Pancreas (tissue), 10 donors: ENCODE results near the gene SAP130. TPM values are rescaled to one million over a fixed set of nuclear protein-coding genes. Genes with fewer than 3 reads are reported as not detected.

Experiments used
- ATAC-seq, 4 donors: fragments of 200-7000 bp; cut with Tn5 transposase; one replicate each; pipeline versions ENCODE4 v1.8.0 to v1.9.1; 2020; ENCODE audit warnings: mild to moderate bottlenecking in 4 of 4, moderate library complexity in 4 of 4
- DNase-seq, 6 donors: peaks; one replicate each; pipeline ENCODE4 v3.0.0-alpha.2; 2020
- FAIRE-seq: peaks from 2 replicates; lab custom pipeline; 2012; peaks lifted over from hg19 to GRCh38; lab: Jason Lieb, UNC
- H3K27ac ChIP-seq, 4 donors: fragments of 200-600 bp; sonication (generic); 1 replicate in 3 of 4; 2 replicates in 1 of 4; pipeline versions ENCODE4 v1.5.0 to v1.8.0; 2020
- H3K27me3 ChIP-seq, 4 donors: fragments of 200-600 bp; one replicate each; pipeline ENCODE4 v1.8.0; 2021
- H3K36me3 ChIP-seq, 3 donors: fragments of 200-600 bp; sonication (generic) in 1 of 3; one replicate each; pipeline versions ENCODE4 v1.5.0 to v1.8.0; 2020 to 2021
- H3K4me1 ChIP-seq, 3 donors: fragments of 200-600 bp; one replicate each; pipeline ENCODE4 v1.8.0; 2021
- H3K4me3 ChIP-seq, 4 donors: fragments of 200-600 bp; sonication (generic) in 2 of 4; one replicate each; pipeline versions ENCODE4 v1.5.0 to v1.8.0; 2020 to 2021
- H3K9me3 ChIP-seq, 4 donors: fragments of 200-600 bp; one replicate each; pipeline ENCODE4 v1.8.0; 2021
- CTCF ChIP-seq, 4 donors: fragments of 200-600 bp; sonication (generic) in 3 of 4; IDR thresholded peaks; one replicate each; pipeline versions ENCODE4 v1.5.0 to v1.8.0; 2021; ENCODE audit warnings: antibody characterized with exemption in 4 of 4
- WGBS, 2 donors: extraction: QIAGEN DNeasy Blood & Tissue Kit; methylation state at CpG; one replicate each; pipeline ENCODE4 v1.1.7; 2013; 5-methylcytosine and 5-hydroxymethylcytosine counted together
- intact Hi-C, 3 donors: fragments of 100-400 bp; cut with DNase I; formaldehyde crosslinking; loops; one replicate each; pipeline versions ENCODE4 v1.11.1 to v1.14.2; 2022
- polyA plus RNA-seq, 2 donors: library from polyadenylated mRNA; stranded (reverse); fragments of 200-250 nt; gene quantifications; one replicate each; pipeline ENCODE4 v1.2.3, GENCODE V29; 2013
- total RNA-seq, 6 donors: library from RNA; stranded (reverse); fragmentation: NEBNext Ultra II Directional in 4 of 6; extraction: Animal tissue kit (Norgen Biotek cat#: 25700) in 4 of 6; gene quantifications; one replicate each; pipeline versions ENCODE4 v1.2.1 to v1.2.4, GENCODE V29; 2021 to 2023
- donor health status: healthy with polysubstance abuse.
- donor health status: DM: no; HTN: no; CAD: no; lungs with moderate emphysema.
- donor health status: DM: no; HTN: no; CAD: no.
- donor health status: control.
- donor health status: control.
- donor health status: Bipolar disorder and iron deficiency.
- donor health status: DM: yes; HTN: yes; CAD: no.
- donor health status: DM: no; HTN: no; CAD: no.
- donor health status: DM: no; HTN: no; CAD: no.
- donor health status: DM: yes; HTN: yes; CAD: no.

Gene SAP130
- total and polyA plus RNA-seq, 8 donors: 4.5 to 14.1 (median 9.3) TPM

- no peak for TF ChIP-seq CTCF (IDR thresholded peaks at IDR 0.05)
- ATAC-seq: peak; percentile 86 to 94 (median 90)
- intact Hi-C loops: no loop called here
Measured at GRCh38 chr2:128027278-128027800, 520 bp downstream of the SAP130 start.

GRCh38 chr2:128026448-128027277 lies 1.2 kb downstream of the SAP130 start:
- peaks cover 0 to 11% (median 0%) of the 10 kb centered on the region in 3 donors for H3K4me1 ChIP-seq
- H3K27ac ChIP-seq: peak overlapping the region in 2 of 4 donors; percentile 46 to 92
- FAIRE-seq (no peak), DNase-seq (no peak), ATAC-seq (no peak)
- no peaks in the 10 kb centered on the region for H3K36me3 ChIP-seq
- H3K4me3 ChIP-seq: peak overlapping the region; percentile 62 to 99 (median 70)
- no peak for TF ChIP-seq CTCF (IDR thresholded peaks at IDR 0.05)
- no peaks in the 10 kb centered on the region for H3K27me3 ChIP-seq
- H3K9me3 ChIP-seq: no peaks in the 10 kb centered on the region
- WGBS, 2 donors: 0 to 1% methylated on average over 56 to 57 of the region's 57 CpGs
- intact Hi-C loops: no loop called here

More at GRCh38 chr2:128027278-128027800, 520 bp downstream of the SAP130 start:
- Histone ChIP-seq H3K27me3 (no peaks in the 10 kb centered on the region), H3K36me3 (no peaks in the 10 kb centered on the region), H3K4me3 (peak overlapping the region; percentile 62 to 99 (median 83)), H3K9me3 (no peaks in the 10 kb centered on the region), H3K4me1 (peaks cover 0 to 11% (median 0%) of the 10 kb centered on the region in 3 donors), H3K27ac (peak overlapping the region; percentile 91 to 95 (median 92))
- no peak for FAIRE-seq
- DNase-seq: peak; percentile 99 to 100 (median 100)
- 0 to 1% methylated on average over 29 to 51 of the region's 51 CpGs for WGBS, 2 donors

GRCh38 chr2:128024816-128025215 lies 3.0 kb downstream of the SAP130 start:
- FAIRE-seq (no peak), ATAC-seq (no peak), DNase-seq (no peak)
- WGBS, 2 donors: 89 to 93% methylated on average over 4 of the region's 4 CpGs
- H3K4me1 ChIP-seq: peaks cover 0 to 11% (median 0%) of the 10 kb centered on the region in 3 donors
- no peak overlapping the region for H3K4me3 ChIP-seq
- no peaks in the 10 kb centered on the region for H3K27me3 ChIP-seq
- H3K9me3 ChIP-seq: no peaks in the 10 kb centered on the region
- H3K36me3 ChIP-seq: no peaks in the 10 kb centered on the region
- no peak for TF ChIP-seq CTCF (IDR thresholded peaks at IDR 0.05)
- no peak overlapping the region for H3K27ac ChIP-seq
- intact Hi-C loops: no loop called here

GRCh38 chr2:128017561-128017960 lies 10.3 kb downstream of the SAP130 start:
- no peak for TF ChIP-seq CTCF (IDR thresholded peaks at IDR 0.05)
- no peak overlapping the region for H3K4me3 ChIP-seq
- H3K9me3 ChIP-seq: no peaks in the 10 kb centered on the region
- H3K4me1 ChIP-seq: no peaks in the 10 kb centered on the region
- WGBS, 2 donors: 90 to 94% methylated on average over 8 of the region's 8 CpGs
- DNase-seq (no peak), ATAC-seq (no peak), FAIRE-seq (no peak)
- H3K27me3 ChIP-seq: no peaks in the 10 kb centered on the region
- peaks cover 0 to 32% (median 20%) of the 10 kb centered on the region in 3 donors for H3K36me3 ChIP-seq
- intact Hi-C loops: no loop called here
- no peak overlapping the region for H3K27ac ChIP-seq
